Kidney capillary endothelial cell (primary cell): ENCODE measurements around the gene TMEM126A.

Experiments
- DNase-seq: peaks from one replicate; pipeline ENCODE4 v3.0.0-alpha.2; 2018; ENCODE audit warnings: low spot score

The TMEM126A gene

DNA sequence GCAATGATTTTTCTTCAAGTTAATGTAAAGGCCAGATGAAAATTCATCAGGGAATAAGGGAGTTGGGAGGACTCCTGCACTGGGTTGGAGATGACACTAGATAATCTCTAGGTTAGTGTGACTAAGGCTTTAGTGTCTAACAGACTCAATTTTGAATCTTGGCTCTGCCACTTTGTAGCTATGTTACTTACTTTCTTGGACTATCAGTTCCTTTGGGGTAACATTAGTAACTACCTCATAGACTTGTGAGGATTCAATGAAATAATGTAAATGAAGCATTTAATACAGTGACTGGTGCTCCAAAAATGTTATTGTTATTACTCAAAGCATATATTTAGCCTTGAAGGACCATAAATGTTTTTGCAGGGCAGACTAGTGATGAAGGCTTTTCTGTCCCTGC is 47.8 kb downstream of the TMEM126A start:
- no peak for DNase-seq

DNA sequence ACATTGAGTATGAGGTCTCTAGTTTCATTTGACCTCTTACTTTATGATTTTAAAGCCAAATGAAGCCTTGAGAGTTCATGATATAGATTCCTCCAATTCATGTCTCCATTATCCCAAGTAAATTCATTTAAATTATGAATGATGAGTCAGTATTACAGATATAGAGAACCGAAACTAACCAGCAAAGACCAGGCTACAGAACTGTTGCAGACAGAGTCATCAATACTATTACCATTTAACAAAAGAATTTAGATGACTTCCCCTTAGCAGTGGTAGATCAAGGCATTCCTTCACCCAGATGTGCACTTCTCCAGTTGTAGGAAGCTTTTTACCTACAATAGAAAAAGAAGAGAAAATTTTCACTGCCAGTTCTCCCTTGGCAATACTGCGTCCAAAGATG is 50.0 kb downstream of the TMEM126A start:
- no peak for DNase-seq

DNA sequence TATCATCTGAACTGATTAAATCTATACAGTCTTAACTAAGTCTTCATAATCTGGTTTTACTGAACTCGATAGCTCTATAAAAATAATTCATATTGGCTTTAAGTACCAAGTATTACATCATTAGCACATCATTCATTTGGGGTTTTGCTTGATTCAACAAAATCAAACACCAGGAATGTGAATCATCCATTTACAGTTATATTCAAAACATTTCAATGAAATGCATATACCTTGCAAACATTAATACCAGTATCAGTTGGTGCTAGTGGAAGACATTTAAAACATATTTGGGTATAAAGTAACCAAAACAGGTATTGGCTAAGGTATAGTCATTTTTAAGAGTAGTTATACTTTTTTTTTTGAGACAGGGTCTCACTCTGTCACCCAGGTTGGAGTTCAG is 50.4 kb downstream of the TMEM126A start:
- DNase-seq: no peak

DNA sequence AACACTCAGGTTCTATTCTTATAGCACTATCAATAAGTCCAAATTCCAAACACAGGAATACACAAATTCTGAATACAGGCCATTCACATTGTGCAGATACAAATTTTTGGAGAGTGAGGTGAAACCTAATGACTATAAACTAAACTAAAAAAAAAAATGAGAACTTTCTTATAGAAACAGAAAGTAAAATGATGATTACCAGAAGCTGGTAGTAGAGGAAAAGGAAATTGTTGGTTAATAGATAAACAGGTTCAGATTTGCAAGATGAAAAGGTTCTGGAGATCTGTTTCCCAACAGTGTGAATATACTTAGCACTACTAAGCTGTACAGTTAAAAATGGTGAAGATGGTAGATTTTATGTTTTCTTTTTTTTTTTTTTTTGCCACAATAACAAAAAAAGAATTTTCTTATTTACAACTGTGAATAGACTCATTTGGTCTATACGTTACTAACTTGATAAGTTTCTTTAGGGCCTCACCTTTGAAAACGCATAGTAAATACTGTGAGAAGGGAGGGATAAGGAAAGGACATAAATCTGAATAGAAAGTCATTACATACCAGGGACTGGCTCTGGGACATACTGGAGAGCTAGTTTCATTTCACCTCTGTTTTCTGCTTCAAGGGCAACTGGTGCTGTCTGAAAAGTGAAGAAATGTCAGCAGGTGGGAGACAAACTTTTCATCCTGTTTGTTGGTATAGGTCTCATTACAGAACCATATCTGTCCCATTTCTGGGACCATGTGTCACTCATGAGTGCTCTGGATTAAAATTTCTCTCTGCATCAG is 52.4 kb downstream of the TMEM126A start:
- DNase-seq: no peak

DNA sequence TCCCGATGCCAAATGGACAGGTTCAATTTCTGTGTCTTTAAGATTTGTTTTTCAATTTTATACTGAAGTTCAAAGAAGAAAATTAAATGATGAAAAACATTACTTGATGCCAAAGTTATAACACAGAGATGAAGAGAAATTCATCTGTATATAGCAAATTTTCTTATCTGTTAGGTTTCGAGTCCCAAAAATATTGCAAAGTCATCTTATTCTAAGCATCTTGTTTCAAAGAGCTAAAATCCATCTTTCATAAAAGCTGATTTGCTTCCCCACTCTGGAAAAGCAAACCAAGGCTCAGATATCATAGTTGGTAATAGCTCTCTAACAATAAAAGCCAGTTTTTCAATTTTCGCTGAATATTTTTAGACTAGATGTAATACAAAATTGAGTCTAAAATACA is 57.2 kb downstream of the TMEM126A start:
- DNase-seq: no peak

DNA sequence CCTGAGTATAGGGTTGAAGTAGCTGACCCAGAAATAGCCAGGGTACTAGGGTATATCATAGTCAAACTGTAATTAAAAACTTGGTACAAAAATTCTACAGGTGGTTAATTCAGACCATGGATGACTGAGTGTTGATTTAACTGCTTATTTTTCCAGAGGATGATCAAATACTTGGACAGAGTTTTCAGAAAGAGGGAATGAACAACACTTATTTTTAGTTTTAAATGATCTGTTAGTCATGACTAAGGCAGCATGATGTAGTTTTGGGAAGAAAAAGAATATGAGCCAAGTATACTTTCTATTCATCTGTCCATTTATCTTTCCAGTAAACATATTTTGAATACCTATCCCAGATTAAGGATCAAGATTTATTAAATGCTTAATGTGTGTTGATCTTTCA is 58.0 kb downstream of the TMEM126A start:
- DNase-seq: no peak
